Activated CD4-positive, alpha-beta T cell treated with anti-CD3 and anti-CD28 coated beads, Interleukin-2, Interleukin-4, amounts not matched to agents 100 ng/mL and 50 ng/mL, durations not matched to agents 16 hours and 8 hours (primary cell): ENCODE data around the gene KLHL28.

Experiments used
- DNase-seq: peaks from one replicate; pipeline ENCODE4 v3.0.0-alpha.2; 2020; ENCODE audit warnings: low spot score

KLHL28 gene, protein sequence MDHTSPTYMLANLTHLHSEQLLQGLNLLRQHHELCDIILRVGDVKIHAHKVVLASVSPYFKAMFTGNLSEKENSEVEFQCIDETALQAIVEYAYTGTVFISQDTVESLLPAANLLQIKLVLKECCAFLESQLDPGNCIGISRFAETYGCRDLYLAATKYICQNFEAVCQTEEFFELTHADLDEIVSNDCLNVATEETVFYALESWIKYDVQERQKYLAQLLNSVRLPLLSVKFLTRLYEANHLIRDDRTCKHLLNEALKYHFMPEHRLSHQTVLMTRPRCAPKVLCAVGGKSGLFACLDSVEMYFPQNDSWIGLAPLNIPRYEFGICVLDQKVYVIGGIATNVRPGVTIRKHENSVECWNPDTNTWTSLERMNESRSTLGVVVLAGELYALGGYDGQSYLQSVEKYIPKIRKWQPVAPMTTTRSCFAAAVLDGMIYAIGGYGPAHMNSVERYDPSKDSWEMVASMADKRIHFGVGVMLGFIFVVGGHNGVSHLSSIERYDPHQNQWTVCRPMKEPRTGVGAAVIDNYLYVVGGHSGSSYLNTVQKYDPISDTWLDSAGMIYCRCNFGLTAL

DNA sequence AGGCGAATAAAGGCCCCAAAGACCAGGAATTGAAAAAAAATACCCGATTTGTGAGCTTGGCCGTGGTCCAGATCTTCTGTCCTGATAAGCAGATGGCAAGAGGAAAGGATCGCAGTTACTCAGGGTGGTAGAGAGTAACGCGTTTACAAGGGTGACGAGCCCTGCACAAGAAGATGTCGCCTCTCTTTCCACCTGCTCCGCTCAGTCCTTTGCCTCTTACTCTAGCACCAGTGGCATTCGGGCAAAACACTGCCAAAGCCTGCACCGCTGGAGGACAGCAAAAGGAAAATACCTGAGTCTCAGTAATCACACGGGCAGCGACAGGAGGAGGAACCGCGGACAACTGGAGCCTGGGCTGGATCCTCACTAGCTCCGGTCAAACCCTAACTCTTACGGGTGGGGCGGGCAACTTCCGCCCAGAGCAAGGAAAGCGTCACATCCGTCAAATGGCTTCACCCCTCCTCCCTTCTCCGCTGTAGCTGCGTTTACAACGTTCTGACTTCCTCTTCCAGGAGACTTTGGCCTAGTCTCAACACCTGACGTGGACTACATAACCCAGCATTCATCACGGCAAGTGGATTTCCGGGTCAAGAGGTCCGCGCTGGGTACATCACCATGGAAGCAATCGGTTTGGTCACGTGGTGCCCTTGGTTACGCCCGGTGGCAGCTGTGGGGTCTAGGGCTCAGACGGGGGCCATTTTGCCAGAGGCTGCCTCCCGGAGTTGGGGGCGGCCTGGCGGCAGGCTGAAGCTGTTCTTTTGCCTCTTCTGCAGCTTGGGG lies at the start of gene KLHL28, which contains the start of gene TOGARAM1:
TSS of gene KLHL28 (minus strand) at position 394 of the 780 bp plus-strand sequence. CDS start 16,019 bp downstream, outside the sequence.
TSS of gene TOGARAM1 (plus strand) at position 637 of the 780 bp plus-strand sequence. CDS start 232 bp downstream, outside the sequence.
- DNase-seq: peak; percentile 99

DNA sequence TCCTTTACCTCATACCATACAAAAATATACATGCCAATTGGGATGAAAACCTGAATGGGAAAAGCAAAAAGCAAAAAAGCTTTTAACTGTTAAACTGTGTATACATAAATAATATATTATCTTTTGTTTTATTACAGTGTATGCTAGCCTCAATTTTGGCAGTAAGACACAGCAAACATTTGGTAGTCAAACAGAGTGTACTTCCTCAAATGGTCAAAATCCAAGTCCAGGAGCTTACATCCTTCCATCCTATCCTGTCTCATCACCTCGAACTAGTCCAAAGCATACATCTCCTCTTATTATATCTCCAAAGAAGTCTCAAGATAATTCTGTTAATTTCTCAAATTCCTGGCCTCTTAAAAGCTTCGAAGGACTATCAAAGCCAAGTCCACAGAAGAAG lies 42.2 kb upstream of the KLHL28 start:
- no peak for DNase-seq

DNA sequence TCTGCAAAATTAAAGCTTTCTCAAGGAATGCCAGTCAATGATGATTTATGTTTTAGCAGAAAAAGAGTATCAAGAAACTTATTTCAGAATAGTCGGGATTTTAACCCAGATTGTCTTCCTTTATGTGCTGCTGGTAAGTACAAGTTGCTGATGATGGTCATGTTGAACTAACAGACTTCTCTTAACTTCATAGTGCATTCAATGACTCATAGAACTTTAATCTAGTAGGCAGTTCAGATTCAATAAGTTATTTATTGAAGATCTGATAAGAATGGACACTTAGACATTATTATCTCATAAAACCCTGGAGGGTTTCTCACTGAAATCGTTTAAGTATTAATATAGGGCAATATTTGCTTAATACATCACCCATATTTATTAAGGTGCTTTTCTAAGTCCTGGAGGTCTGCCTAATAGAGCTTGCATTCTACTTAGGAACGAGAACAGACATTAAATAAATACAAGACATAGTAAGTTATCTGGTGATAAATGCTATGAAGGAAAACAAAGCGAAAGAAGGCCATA lies 34.1 kb upstream of the KLHL28 start:
- DNase-seq: no peak

GRCh38 chr14:44995196-44995595 lies 33.4 kb upstream of the KLHL28 start:
- DNase-seq: no peak

GRCh38 chr14:44990533-44990932 lies 28.8 kb upstream of the KLHL28 start:
- DNase-seq: no peak

GRCh38 chr14:44989497-44990440 lies 28.0 kb upstream of the KLHL28 start:
- DNase-seq: no peak

- no peak for DNase-seq
Measured at GRCh38 chr14:44988694-44989093, 26.9 kb upstream of the KLHL28 start.

- no peak for DNase-seq
Measured at GRCh38 chr14:44982594-44982993, 20.8 kb upstream of the KLHL28 start.

GRCh38 chr14:44981198-44981597 lies 19.5 kb upstream of the KLHL28 start:
- DNase-seq: no peak

DNA sequence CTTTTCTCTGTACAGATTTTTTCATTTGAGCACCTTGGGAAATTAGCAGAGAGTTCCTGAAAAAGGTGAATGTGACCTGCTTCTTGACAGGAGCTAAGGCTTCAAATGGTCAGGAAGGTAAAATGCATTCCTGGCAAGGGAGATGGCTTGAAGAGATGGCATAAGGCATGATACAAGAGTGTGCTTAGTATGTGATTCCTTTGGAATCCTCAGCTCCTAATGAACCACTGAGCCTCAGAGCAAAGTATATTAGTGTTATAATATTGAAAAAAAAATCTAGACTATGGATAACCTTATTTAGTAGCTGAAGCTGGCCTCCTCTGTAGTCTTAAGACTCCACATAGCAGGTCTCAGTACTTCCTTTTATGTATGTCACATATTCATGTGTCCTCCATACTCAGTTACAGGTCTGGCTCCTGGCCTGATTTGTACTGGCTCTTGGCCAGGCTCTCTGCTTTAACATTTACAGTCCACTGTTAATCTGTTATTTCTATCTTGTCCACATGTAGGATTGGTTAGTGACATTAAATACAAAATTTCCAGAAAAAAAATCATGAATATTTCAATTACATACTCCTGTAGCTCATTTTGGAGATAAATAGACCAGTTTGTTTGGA lies 18.1 kb upstream of the KLHL28 start:
- DNase-seq: no peak

- DNase-seq: no peak
Measured at GRCh38 chr14:44979273-44979672, 17.5 kb upstream of the KLHL28 start.

DNA sequence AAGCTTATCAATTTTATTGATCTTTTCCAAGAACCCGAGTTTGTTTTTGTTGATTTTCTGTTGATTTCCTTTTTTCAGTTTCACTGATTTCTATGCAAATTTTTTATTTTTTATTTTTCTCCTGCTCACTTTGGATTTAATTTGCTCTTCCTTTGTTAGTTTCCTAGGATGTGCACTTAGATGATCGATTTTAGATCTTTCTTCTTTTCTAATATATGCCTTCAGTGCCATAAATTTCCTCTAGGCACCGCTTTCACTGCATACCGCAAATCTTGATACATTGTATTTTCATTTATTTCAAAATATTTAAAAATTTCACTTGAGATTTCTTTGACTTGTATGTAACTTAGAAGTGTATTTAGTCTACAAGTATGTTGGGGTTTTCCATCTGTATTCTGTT lies 9.7 kb upstream of the KLHL28 start:
- DNase-seq: no peak

DNA sequence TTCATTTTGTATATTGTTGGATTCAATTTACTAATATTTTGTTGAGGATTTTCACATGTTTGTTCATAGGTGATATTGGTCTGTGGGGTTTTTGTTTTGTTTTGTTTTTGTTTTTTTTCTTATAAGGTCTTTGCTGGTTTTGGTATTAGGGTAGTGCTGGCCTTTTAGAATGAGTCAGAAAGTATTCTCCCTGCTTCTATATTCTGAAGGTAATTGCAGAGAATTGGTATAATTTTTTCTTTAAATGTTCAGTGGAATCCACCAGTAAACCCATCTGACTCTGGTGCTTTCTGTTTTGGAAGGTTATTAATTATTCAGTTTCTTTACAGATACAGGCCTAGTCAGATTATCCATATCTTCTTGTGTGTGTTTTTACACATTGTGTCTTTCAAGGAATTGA lies 9.2 kb upstream of the KLHL28 start:
- DNase-seq: no peak

DNA sequence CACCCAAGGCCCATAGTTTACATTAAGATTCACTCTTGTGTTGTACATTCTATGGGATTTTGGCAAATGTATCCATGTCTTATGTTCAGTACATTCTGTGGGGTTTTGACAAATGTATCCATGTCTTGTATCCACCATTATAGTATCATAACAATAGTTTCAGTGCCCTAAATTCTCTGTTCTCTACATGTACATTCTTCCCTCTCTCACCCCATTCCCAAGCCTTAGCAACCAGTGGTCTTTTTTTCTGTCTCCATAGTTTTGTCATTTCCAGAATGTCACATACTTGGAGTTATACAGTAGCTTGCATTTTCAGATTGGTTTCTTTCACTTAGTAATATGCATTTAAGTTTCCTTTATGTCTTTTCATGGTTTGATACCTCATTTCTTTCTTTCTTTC lies 7.0 kb upstream of the KLHL28 start:
- DNase-seq: no peak

DNA sequence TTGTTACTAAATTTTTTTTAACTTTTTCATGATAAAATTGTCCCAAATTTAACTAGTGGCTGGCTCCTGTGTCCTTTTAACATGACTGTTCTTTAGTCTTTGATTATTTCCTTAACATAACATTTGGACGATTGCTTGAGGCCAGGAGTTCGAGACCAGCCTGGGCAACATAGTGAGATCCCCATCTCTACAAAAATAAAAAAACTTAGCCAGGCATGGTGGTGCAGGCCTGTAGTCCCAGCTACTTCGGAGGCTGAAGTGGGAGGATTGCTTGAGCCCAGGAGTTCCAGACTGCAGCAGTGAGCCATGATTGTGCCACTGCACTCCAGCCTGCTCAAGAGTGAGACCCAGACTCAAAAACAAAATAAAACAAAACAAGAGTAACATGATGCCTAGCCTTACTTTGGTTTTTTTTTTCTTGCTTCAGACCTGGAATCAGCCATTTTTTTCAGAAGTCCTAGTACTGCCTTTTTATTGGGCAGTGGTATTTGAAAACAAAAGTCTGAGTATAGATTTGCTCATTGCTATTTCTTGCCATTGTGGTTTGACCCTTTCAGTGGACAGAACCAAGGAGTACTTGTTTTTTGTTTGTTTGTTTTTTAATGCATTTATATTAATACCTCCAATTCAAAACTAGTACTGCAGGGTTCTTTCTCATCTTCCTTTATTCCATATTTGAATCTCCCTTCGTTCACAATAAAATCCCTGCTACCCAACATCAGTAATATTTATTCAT lies 5.0 kb upstream of the KLHL28 start:
- no peak for DNase-seq

DNA sequence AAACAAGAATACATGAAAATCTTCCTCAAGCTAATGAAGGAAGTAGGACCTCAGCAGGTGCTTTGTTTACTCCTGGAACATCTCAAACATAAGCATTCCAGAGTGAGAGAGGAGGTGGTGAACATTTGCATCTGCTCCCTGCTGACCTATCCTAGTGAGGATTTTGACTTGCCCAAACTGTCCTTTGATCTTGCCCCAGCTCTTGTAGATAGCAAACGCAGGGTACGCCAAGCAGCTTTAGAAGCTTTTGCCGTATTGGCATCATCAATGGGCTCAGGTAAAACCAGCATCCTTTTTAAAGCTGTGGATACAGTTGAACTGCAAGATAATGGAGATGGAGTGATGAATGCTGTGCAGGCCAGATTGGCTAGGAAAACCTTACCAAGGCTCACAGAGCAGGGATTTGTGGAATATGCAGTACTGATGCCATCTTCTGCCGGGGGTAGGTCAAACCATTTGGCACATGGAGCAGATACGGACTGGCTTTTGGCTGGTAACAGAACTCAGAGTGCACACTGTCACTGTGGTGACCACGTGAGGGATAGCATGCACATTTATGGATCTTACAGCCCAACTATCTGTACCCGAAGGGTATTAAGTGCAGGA lies 2.1 kb upstream of the KLHL28 start:
- DNase-seq: no peak

DNA sequence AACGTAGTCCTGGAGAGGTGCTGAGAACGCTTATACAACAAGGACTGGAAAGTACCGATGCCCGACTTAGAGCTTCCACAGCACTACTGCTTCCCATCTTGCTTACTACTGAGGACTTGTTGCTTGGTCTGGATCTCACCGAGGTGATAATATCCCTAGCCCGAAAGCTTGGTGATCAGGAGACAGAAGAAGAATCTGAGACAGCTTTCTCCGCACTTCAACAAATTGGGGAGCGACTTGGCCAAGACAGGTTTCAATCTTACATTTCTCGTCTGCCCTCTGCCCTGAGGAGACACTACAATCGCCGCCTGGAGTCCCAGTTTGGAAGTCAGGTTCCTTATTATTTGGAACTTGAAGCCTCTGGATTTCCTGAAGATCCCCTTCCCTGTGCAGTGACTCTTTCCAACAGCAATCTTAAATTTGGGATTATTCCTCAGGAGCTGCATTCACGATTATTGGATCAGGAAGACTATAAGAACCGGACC lies 1.3 kb upstream of the KLHL28 start:
- peak; percentile 3 for DNase-seq

- no peak for DNase-seq
Measured at GRCh38 chr14:44962334-44963043, 742 bp upstream of the KLHL28 start.

DNA sequence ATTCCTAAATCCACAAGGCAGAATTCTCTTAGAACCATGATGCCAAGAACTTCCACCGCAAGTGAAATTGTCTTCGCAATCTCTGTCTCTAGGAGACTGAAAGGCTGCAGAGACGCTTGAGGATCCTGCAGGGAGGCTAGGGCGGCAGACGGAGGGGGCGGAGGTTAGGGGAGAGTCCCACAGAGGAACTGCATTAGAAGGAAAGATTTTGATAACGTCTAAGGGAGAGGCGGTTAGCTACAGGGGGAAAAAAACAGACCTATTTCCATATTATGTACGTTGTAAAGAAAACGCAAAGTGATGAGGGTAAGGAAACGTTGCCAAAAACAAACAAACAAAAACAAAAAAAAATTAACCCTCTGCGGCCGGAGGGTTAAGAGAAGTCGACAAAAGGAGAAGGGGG lies 595 bp downstream of the KLHL28 start:
- DNase-seq: peak; percentile 48
